22Rv1 (cell line): ENCODE results near the gene MATR3.

Source experiments
- ZFX ChIP-seq: fragments of 450-650 bp; IDR thresholded peaks from 2 replicates; pipeline ENCODE4 v1.6.1; 2017; ENCODE audit warnings: antibody characterized with exemption, borderline replicate concordance
- TF ChIP-seq, protein P1 (sequence below): fragments of 450-650 bp; IDR thresholded peaks from 2 replicates; pipeline ENCODE4 v1.5.1; 2017; ENCODE audit warnings: mild to moderate bottlenecking

DNA sequence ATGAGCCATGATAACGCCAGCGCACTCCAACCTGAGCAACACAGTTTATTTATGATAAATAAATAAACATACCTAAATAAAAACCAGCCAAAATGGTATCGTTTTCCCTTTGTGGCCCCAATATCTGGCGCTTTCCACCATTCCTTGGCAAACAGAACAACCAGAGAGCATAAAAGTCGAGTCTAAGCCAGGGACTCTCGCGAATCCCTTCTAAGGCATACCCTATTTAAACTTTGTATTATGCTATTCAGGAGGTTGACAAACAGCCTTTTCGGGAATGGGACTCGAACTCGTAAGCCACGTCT, 386 bp upstream of the MATR3 start:
- TF ChIP-seq, protein P1, sequence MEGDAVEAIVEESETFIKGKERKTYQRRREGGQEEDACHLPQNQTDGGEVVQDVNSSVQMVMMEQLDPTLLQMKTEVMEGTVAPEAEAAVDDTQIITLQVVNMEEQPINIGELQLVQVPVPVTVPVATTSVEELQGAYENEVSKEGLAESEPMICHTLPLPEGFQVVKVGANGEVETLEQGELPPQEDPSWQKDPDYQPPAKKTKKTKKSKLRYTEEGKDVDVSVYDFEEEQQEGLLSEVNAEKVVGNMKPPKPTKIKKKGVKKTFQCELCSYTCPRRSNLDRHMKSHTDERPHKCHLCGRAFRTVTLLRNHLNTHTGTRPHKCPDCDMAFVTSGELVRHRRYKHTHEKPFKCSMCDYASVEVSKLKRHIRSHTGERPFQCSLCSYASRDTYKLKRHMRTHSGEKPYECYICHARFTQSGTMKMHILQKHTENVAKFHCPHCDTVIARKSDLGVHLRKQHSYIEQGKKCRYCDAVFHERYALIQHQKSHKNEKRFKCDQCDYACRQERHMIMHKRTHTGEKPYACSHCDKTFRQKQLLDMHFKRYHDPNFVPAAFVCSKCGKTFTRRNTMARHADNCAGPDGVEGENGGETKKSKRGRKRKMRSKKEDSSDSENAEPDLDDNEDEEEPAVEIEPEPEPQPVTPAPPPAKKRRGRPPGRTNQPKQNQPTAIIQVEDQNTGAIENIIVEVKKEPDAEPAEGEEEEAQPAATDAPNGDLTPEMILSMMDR = no peak
- no peak for TF ChIP-seq ZFX
